GM23338 (cell line): ENCODE data around the gene CIAPIN1. TPM values are rescaled to one million over a fixed set of nuclear protein-coding genes. Genes with fewer than 3 reads are reported as not detected.

Source experiments
- ATAC-seq: fragments of 200-7000 bp; cut with Tn5 transposase; 3 replicates; pipeline ENCODE4 v1.9.1; 2020
- DNase-seq: peaks from one replicate; pipeline ENCODE4 v3.0.0-alpha.2; 2015; ENCODE audit warnings: low spot score
- H2AFZ ChIP-seq: fragments of 200-600 bp; sonication (generic); 2 replicates; pipeline ENCODE4 v1.8.0; 2016; ENCODE audit warnings: antibody characterized with exemption, mild to moderate bottlenecking, moderate library complexity
- H3F3A ChIP-seq: fragments of 200-600 bp; sonication (generic); replicated peaks from 2 replicates; pipeline ENCODE4 v1.8.0; 2017; ENCODE audit warnings: antibody characterized with exemption, mixed run types, low read depth
- H3K27ac ChIP-seq: fragments of 200-600 bp; sonication (generic); 2 replicates; pipeline ENCODE4 v1.6.1; 2016; ENCODE audit warnings: low read depth
- H3K27me3 ChIP-seq: fragments of 200-600 bp; sonication (generic); 2 replicates; pipeline ENCODE4 v1.8.0; 2016; ENCODE audit warnings: mild to moderate bottlenecking, mixed run types, moderate library complexity; ENCODE audit not compliant: insufficient read depth
- H3K36me3 ChIP-seq: fragments of 200-600 bp; sonication (generic); 2 replicates; pipeline ENCODE4 v1.8.0; 2016; ENCODE audit warnings: mild to moderate bottlenecking; ENCODE audit not compliant: insufficient read depth
- H3K4me1 ChIP-seq: fragments of 200-600 bp; sonication (generic); 2 replicates; pipeline ENCODE4 v1.8.0; 2016; ENCODE audit warnings: mild to moderate bottlenecking, moderate library complexity; ENCODE audit not compliant: insufficient read depth
- H3K4me2 ChIP-seq: fragments of 200-600 bp; sonication (generic); 2 replicates; pipeline ENCODE4 v1.7.1; 2017; ENCODE audit warnings: mixed run types
- H3K4me3 ChIP-seq: fragments of 200-600 bp; sonication (generic); 2 replicates; pipeline ENCODE4 v1.6.1; 2016; ENCODE audit warnings: mixed run types
- H3K79me2 ChIP-seq: fragments of 200-600 bp; sonication (generic); replicated peaks from 2 replicates; pipeline ENCODE4 v1.8.0; 2017; ENCODE audit warnings: mild to moderate bottlenecking; ENCODE audit not compliant: insufficient read depth
- H3K9me2 ChIP-seq: fragments of 200-600 bp; sonication (generic); 2 replicates; pipeline ENCODE4 v1.8.0; 2017; ENCODE audit not compliant: insufficient read depth
- H4K20me1 ChIP-seq: fragments of 200-600 bp; sonication (generic); replicated peaks from 2 replicates; pipeline ENCODE4 v1.8.0; 2017; ENCODE audit warnings: mild to moderate bottlenecking; ENCODE audit not compliant: insufficient read depth
- H3K27ac Mint-ChIP-seq: 2 replicates; pipeline ENCODE4 v1.8.0; 2020; ENCODE audit warnings: inconsistent platforms, mild to moderate bottlenecking, moderate library complexity, mixed read lengths
- H3K27me3 Mint-ChIP-seq: 3 replicates; pipeline ENCODE4 v1.8.0; 2022; ENCODE audit warnings: low read depth, mild to moderate bottlenecking, moderate library complexity, mixed read lengths, inconsistent platforms; ENCODE audit not compliant: insufficient read depth, poor library complexity
- H3K36me3 Mint-ChIP-seq: 3 replicates; pipeline ENCODE4 v1.8.0; 2021; ENCODE audit warnings: low read depth, mild to moderate bottlenecking, inconsistent platforms, moderate library complexity, mixed read lengths
- H3K4me1 Mint-ChIP-seq: 3 replicates; pipeline ENCODE4 v1.8.0; 2020; ENCODE audit warnings: mild to moderate bottlenecking, inconsistent platforms, mixed read lengths
- H3K4me3 Mint-ChIP-seq: 3 replicates; pipeline ENCODE4 v1.8.0; 2021; ENCODE audit warnings: moderate library complexity, mild to moderate bottlenecking, inconsistent platforms, mixed read lengths
- H3K9me3 Mint-ChIP-seq: 3 replicates; pipeline ENCODE4 v1.8.0; 2020; ENCODE audit warnings: moderate library complexity, mild to moderate bottlenecking, inconsistent platforms, mixed read lengths
- EZH2 ChIP-seq: fragments of 200-600 bp; sonication (generic); IDR thresholded peaks from one replicate; pipeline ENCODE4 v1.8.0; 2017; ENCODE audit warnings: antibody characterized with exemption, mild to moderate bottlenecking, low read depth; ENCODE audit not compliant: unreplicated experiment
- EZH2phosphoT487 ChIP-seq: fragments of 200-600 bp; sonication (generic); IDR thresholded peaks from one replicate; pipeline ENCODE4 v1.8.1; 2018; ENCODE audit warnings: antibody characterized with exemption; ENCODE audit not compliant: unreplicated experiment
- JUNB ChIP-seq: IDR thresholded peaks from one replicate; pipeline ENCODE4 v1.6.1; 2016; ENCODE audit warnings: antibody characterized with exemption; ENCODE audit not compliant: unreplicated experiment
- NANOG ChIP-seq: IDR thresholded peaks from 2 replicates; pipeline ENCODE4 v1.6.1; 2016; ENCODE audit warnings: antibody characterized with exemption, borderline replicate concordance
- POLR2AphosphoS5 ChIP-seq: IDR thresholded peaks from 2 replicates; pipeline ENCODE4 v1.6.1; 2016; ENCODE audit warnings: antibody characterized with exemption, low read depth
- STAT1 ChIP-seq: IDR thresholded peaks from one replicate; pipeline ENCODE4 v1.6.1; 2016; ENCODE audit warnings: antibody characterized with exemption; ENCODE audit not compliant: unreplicated experiment
- ZNF114 ChIP-seq: fragments of 250-450 bp; sonication (Bioruptor Pico); IDR thresholded peaks from 2 replicates; pipeline ENCODE4 v1.5.0; 2020; ENCODE audit warnings: mild to moderate bottlenecking, moderate library complexity
- polyA plus RNA-seq: library from polyadenylated mRNA; unstranded; fragments of >200 nt; fragmentation: Nextera tagmentation; extraction: Ambion mirVana; gene quantifications from 2 replicates; pipeline ENCODE4 v1.2.1, GENCODE V29; 2016
- total RNA-seq: library from RNA; depleted of rRNA; stranded (reverse); fragments of >200 nt; shearing (Covaris generic); gene quantifications from 2 replicates; pipeline ENCODE4 v1.2.3, GENCODE V29; 2014
- TF ChIP-seq, protein P1 (sequence below): fragments of 250-450 bp; sonication (Bioruptor Pico); IDR thresholded peaks from 2 replicates; pipeline ENCODE4 v1.5.0; 2020; ENCODE audit warnings: mild to moderate bottlenecking, moderate library complexity
- TF ChIP-seq, protein P2 (sequence below), 2 experiments: fragments of 200-600 bp in 1 of 2; sonication (generic) in 1 of 2; conservative IDR thresholded peaks; 2 replicates each; pipeline versions ENCODE4 v1.5.1 to v1.6.1; 2016 to 2017; ENCODE audit warnings: antibody characterized with exemption in 2 of 2, low read depth in 2 of 2, mild to moderate bottlenecking in 2 of 2, moderate library complexity in 1 of 2

Gene CIAPIN1
- total and polyA plus RNA-seq, 2 experiments from 2014 or later = 36.5 to 75.4 TPM

DNA sequence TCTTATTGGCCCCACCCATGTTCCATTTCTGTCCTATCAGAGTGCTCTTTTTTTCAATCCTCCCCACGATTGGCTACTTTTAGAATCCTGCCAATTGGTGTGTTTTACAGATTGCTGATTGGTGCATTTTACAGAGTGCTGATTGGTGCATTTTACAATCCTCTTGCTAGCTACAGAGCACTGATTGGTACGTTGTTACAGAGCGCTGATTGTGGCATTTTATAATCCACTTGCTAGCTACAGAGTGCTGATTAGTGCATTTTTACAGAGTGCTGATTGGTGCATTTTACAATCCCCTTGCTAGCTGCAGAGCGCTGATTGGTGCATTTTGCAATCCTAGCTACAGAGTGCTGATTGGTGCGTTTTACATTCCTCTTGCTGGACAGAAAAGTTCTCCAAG is 52.2 kb downstream of the CIAPIN1 start (continued):
- TF ChIP-seq, protein P1, sequence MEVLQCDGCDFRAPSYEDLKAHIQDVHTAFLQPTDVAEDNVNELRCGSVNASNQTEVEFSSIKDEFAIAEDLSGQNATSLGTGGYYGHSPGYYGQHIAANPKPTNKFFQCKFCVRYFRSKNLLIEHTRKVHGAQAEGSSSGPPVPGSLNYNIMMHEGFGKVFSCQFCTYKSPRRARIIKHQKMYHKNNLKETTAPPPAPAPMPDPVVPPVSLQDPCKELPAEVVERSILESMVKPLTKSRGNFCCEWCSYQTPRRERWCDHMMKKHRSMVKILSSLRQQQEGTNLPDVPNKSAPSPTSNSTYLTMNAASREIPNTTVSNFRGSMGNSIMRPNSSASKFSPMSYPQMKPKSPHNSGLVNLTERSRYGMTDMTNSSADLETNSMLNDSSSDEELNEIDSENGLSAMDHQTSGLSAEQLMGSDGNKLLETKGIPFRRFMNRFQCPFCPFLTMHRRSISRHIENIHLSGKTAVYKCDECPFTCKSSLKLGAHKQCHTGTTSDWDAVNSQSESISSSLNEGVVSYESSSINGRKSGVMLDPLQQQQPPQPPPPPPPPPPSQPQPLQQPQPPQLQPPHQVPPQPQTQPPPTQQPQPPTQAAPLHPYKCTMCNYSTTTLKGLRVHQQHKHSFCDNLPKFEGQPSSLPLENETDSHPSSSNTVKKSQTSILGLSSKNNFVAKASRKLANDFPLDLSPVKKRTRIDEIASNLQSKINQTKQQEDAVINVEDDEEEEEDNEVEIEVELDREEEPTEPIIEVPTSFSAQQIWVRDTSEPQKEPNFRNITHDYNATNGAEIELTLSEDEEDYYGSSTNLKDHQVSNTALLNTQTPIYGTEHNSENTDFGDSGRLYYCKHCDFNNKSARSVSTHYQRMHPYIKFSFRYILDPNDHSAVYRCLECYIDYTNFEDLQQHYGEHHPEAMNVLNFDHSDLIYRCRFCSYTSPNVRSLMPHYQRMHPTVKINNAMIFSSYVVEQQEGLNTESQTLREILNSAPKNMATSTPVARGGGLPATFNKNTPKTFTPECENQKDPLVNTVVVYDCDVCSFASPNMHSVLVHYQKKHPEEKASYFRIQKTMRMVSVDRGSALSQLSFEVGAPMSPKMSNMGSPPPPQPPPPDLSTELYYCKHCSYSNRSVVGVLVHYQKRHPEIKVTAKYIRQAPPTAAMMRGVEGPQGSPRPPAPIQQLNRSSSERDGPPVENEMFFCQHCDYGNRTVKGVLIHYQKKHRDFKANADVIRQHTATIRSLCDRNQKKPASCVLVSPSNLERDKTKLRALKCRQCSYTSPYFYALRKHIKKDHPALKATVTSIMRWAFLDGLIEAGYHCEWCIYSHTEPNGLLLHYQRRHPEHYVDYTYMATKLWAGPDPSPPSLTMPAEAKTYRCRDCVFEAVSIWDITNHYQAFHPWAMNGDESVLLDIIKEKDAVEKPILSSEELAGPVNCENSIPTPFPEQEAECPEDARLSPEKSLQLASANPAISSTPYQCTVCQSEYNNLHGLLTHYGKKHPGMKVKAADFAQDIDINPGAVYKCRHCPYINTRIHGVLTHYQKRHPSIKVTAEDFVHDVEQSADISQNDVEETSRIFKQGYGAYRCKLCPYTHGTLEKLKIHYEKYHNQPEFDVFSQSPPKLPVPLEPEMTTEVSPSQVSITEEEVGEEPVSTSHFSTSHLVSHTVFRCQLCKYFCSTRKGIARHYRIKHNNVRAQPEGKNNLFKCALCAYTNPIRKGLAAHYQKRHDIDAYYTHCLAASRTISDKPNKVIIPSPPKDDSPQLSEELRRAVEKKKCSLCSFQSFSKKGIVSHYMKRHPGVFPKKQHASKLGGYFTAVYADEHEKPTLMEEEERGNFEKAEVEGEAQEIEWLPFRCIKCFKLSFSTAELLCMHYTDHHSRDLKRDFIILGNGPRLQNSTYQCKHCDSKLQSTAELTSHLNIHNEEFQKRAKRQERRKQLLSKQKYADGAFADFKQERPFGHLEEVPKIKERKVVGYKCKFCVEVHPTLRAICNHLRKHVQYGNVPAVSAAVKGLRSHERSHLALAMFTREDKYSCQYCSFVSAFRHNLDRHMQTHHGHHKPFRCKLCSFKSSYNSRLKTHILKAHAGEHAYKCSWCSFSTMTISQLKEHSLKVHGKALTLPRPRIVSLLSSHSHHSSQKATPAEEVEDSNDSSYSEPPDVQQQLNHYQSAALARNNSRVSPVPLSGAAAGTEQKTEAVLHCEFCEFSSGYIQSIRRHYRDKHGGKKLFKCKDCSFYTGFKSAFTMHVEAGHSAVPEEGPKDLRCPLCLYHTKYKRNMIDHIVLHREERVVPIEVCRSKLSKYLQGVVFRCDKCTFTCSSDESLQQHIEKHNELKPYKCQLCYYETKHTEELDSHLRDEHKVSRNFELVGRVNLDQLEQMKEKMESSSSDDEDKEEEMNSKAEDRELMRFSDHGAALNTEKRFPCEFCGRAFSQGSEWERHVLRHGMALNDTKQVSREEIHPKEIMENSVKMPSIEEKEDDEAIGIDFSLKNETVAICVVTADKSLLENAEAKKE = no peak
- no peak for TF ChIP-seq STAT1
- no peak for TF ChIP-seq EZH2
- TF ChIP-seq, protein P2, sequence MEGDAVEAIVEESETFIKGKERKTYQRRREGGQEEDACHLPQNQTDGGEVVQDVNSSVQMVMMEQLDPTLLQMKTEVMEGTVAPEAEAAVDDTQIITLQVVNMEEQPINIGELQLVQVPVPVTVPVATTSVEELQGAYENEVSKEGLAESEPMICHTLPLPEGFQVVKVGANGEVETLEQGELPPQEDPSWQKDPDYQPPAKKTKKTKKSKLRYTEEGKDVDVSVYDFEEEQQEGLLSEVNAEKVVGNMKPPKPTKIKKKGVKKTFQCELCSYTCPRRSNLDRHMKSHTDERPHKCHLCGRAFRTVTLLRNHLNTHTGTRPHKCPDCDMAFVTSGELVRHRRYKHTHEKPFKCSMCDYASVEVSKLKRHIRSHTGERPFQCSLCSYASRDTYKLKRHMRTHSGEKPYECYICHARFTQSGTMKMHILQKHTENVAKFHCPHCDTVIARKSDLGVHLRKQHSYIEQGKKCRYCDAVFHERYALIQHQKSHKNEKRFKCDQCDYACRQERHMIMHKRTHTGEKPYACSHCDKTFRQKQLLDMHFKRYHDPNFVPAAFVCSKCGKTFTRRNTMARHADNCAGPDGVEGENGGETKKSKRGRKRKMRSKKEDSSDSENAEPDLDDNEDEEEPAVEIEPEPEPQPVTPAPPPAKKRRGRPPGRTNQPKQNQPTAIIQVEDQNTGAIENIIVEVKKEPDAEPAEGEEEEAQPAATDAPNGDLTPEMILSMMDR (conservative IDR thresholded peaks at IDR 0.05; ENCODE audit: low read depth in 2 of 2) = no peak
- TF ChIP-seq ZNF114 (CRISPR knock-in tag) = no peak
- TF ChIP-seq POLR2AphosphoS5 = no peak
- TF ChIP-seq NANOG = no peak
- no peak for TF ChIP-seq JUNB
- no peak for TF ChIP-seq EZH2phosphoT487

DNA sequence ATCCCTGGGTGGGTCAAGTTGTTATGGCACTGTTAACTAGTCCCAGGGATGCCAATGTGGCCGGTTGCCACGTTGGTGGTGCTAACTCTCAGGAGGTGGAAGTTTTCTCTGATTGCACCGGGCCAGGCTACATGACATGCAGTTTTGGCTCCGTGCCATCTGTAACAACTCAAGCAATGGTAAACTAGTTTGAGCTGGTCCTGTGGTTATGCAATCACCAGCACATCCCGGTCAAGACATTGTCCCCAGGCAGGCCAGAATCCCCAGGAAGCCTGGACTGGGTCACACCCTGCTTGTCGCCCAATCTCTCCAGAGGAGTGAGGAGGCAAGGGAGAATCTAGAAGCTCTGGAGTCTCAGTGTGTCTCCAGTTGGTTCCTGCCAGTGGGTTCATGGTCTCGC is 52.7 kb downstream of the CIAPIN1 start:
- no peaks in the 10 kb centered on the region for H3K4me1 Mint-ChIP-seq
- H3K27ac Mint-ChIP-seq = no peak overlapping the region
- H4K20me1 ChIP-seq = no peaks in the 10 kb centered on the region
- no peaks in the 10 kb centered on the region for H3K79me2 ChIP-seq
- no peaks in the 10 kb centered on the region for H3K36me3 ChIP-seq
- H3K9me2 ChIP-seq = no peaks in the 10 kb centered on the region
- no peak overlapping the region for H3K4me2 ChIP-seq
- no peaks in the 10 kb centered on the region for H3F3A ChIP-seq
- DNase-seq (no peak), ATAC-seq (no peak)
- H3K27me3 Mint-ChIP-seq = peaks cover 5% of the 10 kb centered on the region
- H3K36me3 Mint-ChIP-seq = no peaks in the 10 kb centered on the region
- H3K27me3 ChIP-seq = no peaks in the 10 kb centered on the region
- H3K4me3 ChIP-seq = no peak overlapping the region
- H3K4me1 ChIP-seq = no peaks in the 10 kb centered on the region
- peaks cover 3% of the 10 kb centered on the region; the same call in 1 of the 3 replicates for H3K9me3 Mint-ChIP-seq
- H2AFZ ChIP-seq = no peak overlapping the region
- H3K27ac ChIP-seq = no peak overlapping the region
- no peak overlapping the region for H3K4me3 Mint-ChIP-seq
- TF ChIP-seq JUNB = no peak
